NCI-H82 (cell line): ENCODE measurements around the gene OR10R2.
"Not testable (repeated sequence)": the region's sequence is repeated elsewhere in the genome, so short reads cannot be mapped to it uniquely, and the experiment has no call there.

ENCODE experiments used
- DNase-seq: peaks from one replicate; lab custom pipeline; 2025; lab: John Stamatoyannopoulos, UW

Gene OR10R2

GRCh38 chr1:158471920-158472319, at the start of gene OR10R2:
Gene OR10R2 (plus strand): TSS chr1:158472220. CDS start chr1:158472326, 106 bp downstream.
- DNase-seq: no peak

GRCh38 chr1:158425027-158425426, 47.0 kb upstream of the OR10R2 start:
- no peak for DNase-seq

GRCh38 chr1:158426137-158426536, 45.9 kb upstream of the OR10R2 start, which contains the start of gene OR10K2:
Gene OR10K2 (minus strand): TSS chr1:158426237. CDS start chr1:158420866, 5,371 bp downstream.
- DNase-seq: no peak

GRCh38 chr1:158430163-158430562, 41.9 kb upstream of the OR10R2 start:
- not testable (repeated sequence) for DNase-seq

GRCh38 chr1:158434741-158435140, 37.3 kb upstream of the OR10R2 start:
- no peak for DNase-seq

- DNase-seq: no peak
These were observed 26.6 kb upstream of the OR10R2 start for GRCh38 chr1:158445376-158445775.

GRCh38 chr1:158454537-158454936, 17.5 kb upstream of the OR10R2 start:
- DNase-seq: no peak

- DNase-seq: no peak
These were observed 14.8 kb upstream of the OR10R2 start for GRCh38 chr1:158457246-158457645.

GRCh38 chr1:158458263-158458662, 13.8 kb upstream of the OR10R2 start:
- DNase-seq: no peak

GRCh38 chr1:158461534-158461933, 10.5 kb upstream of the OR10R2 start, which contains the start of gene OR10K1:
Gene OR10K1 (plus strand): TSS chr1:158461834. CDS start chr1:158465562, 3,728 bp downstream.
- DNase-seq: no peak

- DNase-seq: no peak
These were observed 13.4 kb downstream of the OR10R2 start for GRCh38 chr1:158485455-158485854.

- no peak for DNase-seq
These were observed 19.3 kb downstream of the OR10R2 start for GRCh38 chr1:158491316-158491715.

- DNase-seq: no peak
These were observed 21.0 kb downstream of the OR10R2 start for GRCh38 chr1:158493054-158493453.

GRCh38 chr1:158494796-158495195, 22.8 kb downstream of the OR10R2 start:
- DNase-seq: no peak

GRCh38 chr1:158496374-158496773, 24.4 kb downstream of the OR10R2 start:
- DNase-seq: no peak

GRCh38 chr1:158506369-158506987, 34.5 kb downstream of the OR10R2 start:
- peak; percentile 46 for DNase-seq

- DNase-seq: no peak
These were observed 35.5 kb downstream of the OR10R2 start for GRCh38 chr1:158507511-158507910.

GRCh38 chr1:158509471-158510156, 37.6 kb downstream of the OR10R2 start:
- DNase-seq: no peak

- no peak for DNase-seq
These were observed 44.9 kb downstream of the OR10R2 start for GRCh38 chr1:158516966-158517365.

GRCh38 chr1:158520021-158520420, 48.0 kb downstream of the OR10R2 start:
- peak; percentile 14 for DNase-seq

GRCh38 chr1:158520955-158521665, 49.1 kb downstream of the OR10R2 start:
- no peak for DNase-seq

- no peak for DNase-seq
These were observed 49.6 kb downstream of the OR10R2 start for GRCh38 chr1:158521666-158522058.
